Lower lobe of right lung (tissue), 2 donors: ENCODE results near the gene REV1. TPM values are rescaled to one million over a fixed set of nuclear protein-coding genes. Genes with fewer than 3 reads are reported as not detected.
A peak's percentile ranks its signal among the peaks of the same experiment; 100 is the strongest.

ENCODE experiments used
- ATAC-seq, 2 donors: fragments of 200-7000 bp; cut with Tn5 transposase; one replicate each; pipeline ENCODE4 v1.9.1; 2020 to 2022; ENCODE audit warnings: mild to moderate bottlenecking in 2 of 2, moderate library complexity in 2 of 2
- DNase-seq: peaks from one replicate; pipeline ENCODE4 v3.0.0-alpha.2; 2020
- H3K27ac ChIP-seq: fragments of 200-600 bp; one replicate; pipeline ENCODE4 v1.8.0; 2022
- H3K27me3 ChIP-seq: fragments of 200-600 bp; one replicate; pipeline ENCODE4 v1.8.0; 2022; ENCODE audit warnings: low read depth
- H3K36me3 ChIP-seq: fragments of 200-600 bp; one replicate; pipeline ENCODE4 v1.8.0; 2022; ENCODE audit warnings: mild to moderate bottlenecking
- H3K4me1 ChIP-seq: fragments of 200-600 bp; one replicate; pipeline ENCODE4 v1.8.0; 2022
- H3K4me3 ChIP-seq: fragments of 200-600 bp; one replicate; pipeline ENCODE4 v1.8.0; 2022; ENCODE audit warnings: mild to moderate bottlenecking
- H3K9me3 ChIP-seq: fragments of 200-600 bp; one replicate; pipeline ENCODE4 v1.8.0; 2022
- intact Hi-C: fragments of 100-400 bp; cut with DNase I; formaldehyde crosslinking; loops from one replicate; pipeline ENCODE4 v1.11.0; 2022
- total RNA-seq: library from RNA; stranded (reverse); fragmentation: NEBNext Ultra II Directional; extraction: Animal tissue kit (Norgen Biotek cat#: 25700); gene quantifications from one replicate; pipeline ENCODE4 v1.2.1, GENCODE V29; 2021
- TF ChIP-seq, protein P1 (sequence below): fragments of 200-600 bp; IDR thresholded peaks from one replicate; pipeline ENCODE4 v1.8.0; 2022; ENCODE audit warnings: antibody characterized with exemption, mild to moderate bottlenecking
- donor health status: DM: no; HTN: yes; CAD: no; lungs with severe emphysema.

REV1 gene
- total RNA-seq, 1 donor from 2014 or later = 50.7 TPM

DNA sequence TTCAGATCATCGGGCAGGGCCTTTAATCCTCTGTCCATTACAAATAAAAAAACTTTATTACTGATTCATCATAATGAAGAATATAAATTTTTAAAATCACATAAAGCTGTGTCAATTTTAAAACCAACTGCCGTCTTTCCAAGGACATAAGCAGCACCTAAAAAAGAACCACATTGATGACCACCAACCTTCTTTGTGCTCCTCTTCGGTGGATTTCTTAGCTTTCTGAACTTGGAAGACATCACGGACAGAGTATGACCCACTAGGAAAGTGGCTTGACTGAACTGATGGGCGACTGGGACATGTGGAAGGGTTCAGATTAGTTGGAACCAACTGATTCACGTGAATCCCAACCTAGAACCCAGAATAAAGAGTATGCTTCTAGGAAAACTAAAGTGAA lies 83.7 kb downstream of the REV1 start:
- Histone ChIP-seq H3K36me3 (peaks cover 92% of the 10 kb centered on the region), H3K4me3 (no peak overlapping the region), H3K9me3 (no peaks in the 10 kb centered on the region), H3K27ac (no peak overlapping the region), H3K4me1 (no peaks in the 10 kb centered on the region), H3K27me3 (no peaks in the 10 kb centered on the region)
- intact Hi-C loops = no loop called here
- ATAC-seq (no peak), DNase-seq (no peak)
- TF ChIP-seq, protein P1, sequence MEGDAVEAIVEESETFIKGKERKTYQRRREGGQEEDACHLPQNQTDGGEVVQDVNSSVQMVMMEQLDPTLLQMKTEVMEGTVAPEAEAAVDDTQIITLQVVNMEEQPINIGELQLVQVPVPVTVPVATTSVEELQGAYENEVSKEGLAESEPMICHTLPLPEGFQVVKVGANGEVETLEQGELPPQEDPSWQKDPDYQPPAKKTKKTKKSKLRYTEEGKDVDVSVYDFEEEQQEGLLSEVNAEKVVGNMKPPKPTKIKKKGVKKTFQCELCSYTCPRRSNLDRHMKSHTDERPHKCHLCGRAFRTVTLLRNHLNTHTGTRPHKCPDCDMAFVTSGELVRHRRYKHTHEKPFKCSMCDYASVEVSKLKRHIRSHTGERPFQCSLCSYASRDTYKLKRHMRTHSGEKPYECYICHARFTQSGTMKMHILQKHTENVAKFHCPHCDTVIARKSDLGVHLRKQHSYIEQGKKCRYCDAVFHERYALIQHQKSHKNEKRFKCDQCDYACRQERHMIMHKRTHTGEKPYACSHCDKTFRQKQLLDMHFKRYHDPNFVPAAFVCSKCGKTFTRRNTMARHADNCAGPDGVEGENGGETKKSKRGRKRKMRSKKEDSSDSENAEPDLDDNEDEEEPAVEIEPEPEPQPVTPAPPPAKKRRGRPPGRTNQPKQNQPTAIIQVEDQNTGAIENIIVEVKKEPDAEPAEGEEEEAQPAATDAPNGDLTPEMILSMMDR = no peak

DNA sequence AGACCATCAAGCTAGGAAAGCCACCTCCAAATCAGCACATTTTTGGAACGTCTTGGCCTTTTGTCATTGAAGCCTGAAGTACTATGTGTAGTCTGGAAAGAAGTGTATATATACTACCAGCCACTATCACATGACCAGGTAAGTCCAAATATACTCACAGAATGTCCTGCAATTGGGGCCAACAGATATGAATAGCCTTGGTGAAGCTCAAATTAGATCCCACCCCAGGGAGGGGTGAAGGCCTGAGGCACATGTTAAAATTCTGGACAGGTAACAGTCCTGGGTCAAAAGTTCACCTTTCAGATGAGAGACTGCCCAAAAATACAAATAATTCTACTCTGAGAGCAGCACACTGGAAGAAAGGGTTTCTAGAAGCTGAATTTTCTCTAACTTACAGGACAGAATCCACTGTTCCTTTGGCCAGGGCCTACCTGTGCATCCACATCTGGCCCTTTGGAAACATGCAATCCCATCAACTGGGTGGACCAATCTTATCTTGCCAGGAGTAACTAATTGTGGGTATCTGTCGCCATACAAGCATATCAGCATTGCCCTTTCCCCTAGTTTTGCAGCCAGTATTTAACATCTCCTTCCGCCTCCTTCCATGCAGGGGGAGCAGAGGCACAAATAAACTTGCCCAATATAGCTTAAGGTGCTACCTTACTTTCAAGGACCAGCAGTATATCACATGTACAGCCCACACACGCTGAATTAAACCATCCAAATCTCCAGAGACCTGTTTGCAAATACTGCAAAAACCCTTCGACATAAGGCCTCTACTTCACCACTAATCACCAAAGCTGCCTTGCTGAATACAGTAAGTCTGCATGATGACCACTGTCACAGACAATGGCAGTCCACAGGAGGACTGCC lies 84.8 kb downstream of the REV1 start:
- H3K4me3 ChIP-seq = no peak overlapping the region
- DNase-seq (no peak), ATAC-seq (no peak)
- TF ChIP-seq, protein P1 = no peak
- H3K36me3 ChIP-seq = peaks cover 92% of the 10 kb centered on the region
- intact Hi-C loops = no loop called here
- H3K9me3 ChIP-seq = no peaks in the 10 kb centered on the region
- H3K4me1 ChIP-seq = no peaks in the 10 kb centered on the region
- H3K27me3 ChIP-seq = no peaks in the 10 kb centered on the region
- H3K27ac ChIP-seq = no peak overlapping the region

DNA sequence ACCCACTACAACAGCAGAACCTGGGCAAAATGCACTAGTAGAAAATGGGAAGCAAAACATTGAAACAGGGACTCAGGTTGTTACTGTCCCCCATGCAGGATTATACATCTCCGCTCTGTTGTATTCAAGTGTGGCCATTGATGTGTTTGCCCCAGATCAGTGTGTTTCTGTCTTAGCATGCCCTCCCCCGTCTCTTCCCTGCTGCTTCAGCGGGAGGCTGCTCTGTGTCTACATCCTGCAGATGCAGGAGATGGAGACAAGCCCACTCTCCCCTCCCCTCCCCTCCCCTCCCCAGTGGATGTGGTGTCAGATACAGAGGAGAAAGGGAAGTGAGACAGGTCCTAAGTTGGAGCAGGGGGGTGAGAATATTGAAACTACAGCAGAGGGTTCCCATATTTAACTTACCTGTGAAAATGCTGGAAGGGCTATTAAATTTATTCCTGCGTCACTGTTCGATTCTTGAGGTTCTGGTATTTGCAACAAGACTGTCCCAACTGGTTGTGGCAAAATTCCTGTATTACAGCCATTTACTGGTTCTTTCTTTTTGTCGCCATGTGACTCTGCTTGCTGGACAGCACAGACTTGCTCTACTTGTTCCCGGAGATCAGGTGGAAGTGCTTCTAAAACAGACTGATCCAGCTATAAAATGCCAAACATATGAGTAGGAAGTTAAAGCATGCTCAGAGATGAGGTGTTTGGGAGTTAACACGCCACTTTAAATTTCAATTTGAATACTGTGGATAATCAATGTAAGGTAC lies 85.6 kb downstream of the REV1 start:
- H3K4me1 ChIP-seq = no peaks in the 10 kb centered on the region
- H3K36me3 ChIP-seq = peaks cover 94% of the 10 kb centered on the region
- TF ChIP-seq, protein P1 = no peak
- H3K27ac ChIP-seq = no peak overlapping the region
- no peak overlapping the region for H3K4me3 ChIP-seq
- ATAC-seq (peak in 1 of 2 donors; percentile 39), DNase-seq (no peak)
- no peaks in the 10 kb centered on the region for H3K9me3 ChIP-seq
- no peaks in the 10 kb centered on the region for H3K27me3 ChIP-seq
- intact Hi-C loops = no loop called here

DNA sequence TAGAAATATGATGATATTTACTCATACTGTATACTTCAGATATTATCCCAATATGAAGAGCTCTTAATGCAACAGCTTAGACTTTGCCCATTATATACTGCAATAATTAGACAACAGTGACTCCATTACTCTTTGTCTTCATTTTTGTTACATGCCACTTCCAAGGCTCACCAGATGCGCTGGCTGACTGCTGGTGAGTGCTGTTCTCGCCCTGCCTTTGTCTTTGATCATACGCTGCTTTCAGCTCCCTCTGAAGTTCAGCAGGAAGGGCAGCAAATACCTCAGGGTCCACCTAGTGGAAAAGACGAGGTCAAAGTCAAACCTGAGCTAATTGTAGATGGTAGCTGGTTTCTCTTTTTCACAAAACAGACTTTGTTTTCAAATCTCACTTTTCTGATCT lies 86.3 kb downstream of the REV1 start:
- intact Hi-C loops = no loop called here
- no peak for DNase-seq
- no peak for ATAC-seq

DNA sequence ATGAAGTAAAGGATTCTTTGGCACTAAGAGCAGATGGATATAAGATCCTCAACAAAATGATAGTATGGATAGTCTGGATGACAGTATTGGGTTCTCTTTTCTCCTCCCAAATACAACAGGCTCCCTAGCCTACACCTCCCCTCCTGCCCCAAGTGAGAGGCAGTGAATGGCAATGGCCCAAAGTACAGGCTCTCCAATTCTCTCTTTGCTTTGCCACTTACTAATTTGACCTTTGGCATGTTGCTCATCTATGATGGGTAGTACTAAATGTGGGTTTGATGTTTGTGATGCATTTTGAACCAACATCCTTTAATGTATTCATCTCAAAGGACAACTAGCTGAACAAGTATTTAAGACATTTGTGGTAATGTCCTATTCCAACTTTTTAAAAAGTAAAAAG lies 86.7 kb downstream of the REV1 start:
- ATAC-seq = no peak

More for the DNA sequence above, 86.3 kb downstream of the REV1 start:
- H3K9me3 ChIP-seq = no peaks in the 10 kb centered on the region
- no peaks in the 10 kb centered on the region for H3K4me1 ChIP-seq
- TF ChIP-seq, protein P1 = no peak
- H3K36me3 ChIP-seq = peaks cover 94% of the 10 kb centered on the region
- no peak overlapping the region for H3K4me3 ChIP-seq
- no peak overlapping the region for H3K27ac ChIP-seq
- no peaks in the 10 kb centered on the region for H3K27me3 ChIP-seq

More for the DNA sequence above, 86.7 kb downstream of the REV1 start:
- intact Hi-C loops = no loop called here
- DNase-seq = no peak
- no peaks in the 10 kb centered on the region for H3K9me3 ChIP-seq
- H3K4me3 ChIP-seq = no peak overlapping the region
- TF ChIP-seq, protein P1 = no peak
- H3K27ac ChIP-seq = no peak overlapping the region
- no peaks in the 10 kb centered on the region for H3K27me3 ChIP-seq
- peaks cover 98% of the 10 kb centered on the region for H3K36me3 ChIP-seq
- no peaks in the 10 kb centered on the region for H3K4me1 ChIP-seq
